NB4 (cell line): Measurements from ENCODE around the gene BMP7.

Experiments used
- CTCF ChIP-seq: IDR thresholded peaks from one replicate; pipeline ENCODE4 v1.5.1; 2012; ENCODE audit warnings: low read depth, low read length
- MYC ChIP-seq: IDR thresholded peaks from 2 replicates; pipeline ENCODE4 v1.6.1; 2011; ENCODE audit warnings: low read depth, low read length
- POLR2A ChIP-seq: IDR thresholded peaks from 2 replicates; pipeline ENCODE4 v1.6.1; 2011; ENCODE audit warnings: mild to moderate bottlenecking; ENCODE audit not compliant: insufficient read length; ENCODE audit errors: extremely low read depth

DNA sequence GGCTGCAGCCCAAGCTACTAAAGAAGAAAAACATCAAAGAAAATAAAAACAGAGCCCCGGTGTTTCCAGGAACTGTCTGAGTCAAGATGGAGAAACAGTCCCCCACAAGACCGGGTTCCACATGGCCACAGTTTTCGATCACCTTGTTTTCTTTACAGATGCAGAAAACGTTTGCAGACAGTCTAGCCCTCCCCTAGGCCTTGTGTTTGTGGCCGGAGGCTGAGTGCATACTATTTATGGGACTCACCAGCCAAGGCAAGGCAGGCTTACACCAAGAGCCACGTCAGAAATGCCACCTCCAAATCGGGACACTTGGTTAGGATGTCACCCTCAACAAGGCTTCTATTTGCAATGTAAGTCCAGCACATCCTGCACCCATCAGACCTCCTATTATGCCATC lies 97.3 kb downstream of the BMP7 start:
- TF ChIP-seq CTCF: no peak
- TF ChIP-seq POLR2A: no peak
- no peak for TF ChIP-seq MYC
